Measurements from ENCODE around the gene ADAM12. TPM values are rescaled to one million over a fixed set of nuclear protein-coding genes. Genes with fewer than 3 reads are reported as not detected.

Gene ADAM12
- total RNA-seq, 1 donor from 2014 or later = 0.98 TPM

- ATAC-seq = peak; percentile 46
- no peaks in the 10 kb centered on the region for H3K4me1 ChIP-seq
- H3K4me3 ChIP-seq = no peak overlapping the region
- no peaks in the 10 kb centered on the region for H3K27me3 ChIP-seq
- no peak for DNase-seq
- H3K9me3 ChIP-seq = no peaks in the 10 kb centered on the region
- TF ChIP-seq CTCF (IDR thresholded peaks at IDR 0.05) = no peak
- intact Hi-C loops (cut with DNase I) = no loop called here
- H3K27ac ChIP-seq = no peak overlapping the region
- H3K36me3 ChIP-seq = no peaks in the 10 kb centered on the region
Measured at GRCh38 chr10:126092366-126093215, 295.7 kb downstream of the ADAM12 start.

DNA sequence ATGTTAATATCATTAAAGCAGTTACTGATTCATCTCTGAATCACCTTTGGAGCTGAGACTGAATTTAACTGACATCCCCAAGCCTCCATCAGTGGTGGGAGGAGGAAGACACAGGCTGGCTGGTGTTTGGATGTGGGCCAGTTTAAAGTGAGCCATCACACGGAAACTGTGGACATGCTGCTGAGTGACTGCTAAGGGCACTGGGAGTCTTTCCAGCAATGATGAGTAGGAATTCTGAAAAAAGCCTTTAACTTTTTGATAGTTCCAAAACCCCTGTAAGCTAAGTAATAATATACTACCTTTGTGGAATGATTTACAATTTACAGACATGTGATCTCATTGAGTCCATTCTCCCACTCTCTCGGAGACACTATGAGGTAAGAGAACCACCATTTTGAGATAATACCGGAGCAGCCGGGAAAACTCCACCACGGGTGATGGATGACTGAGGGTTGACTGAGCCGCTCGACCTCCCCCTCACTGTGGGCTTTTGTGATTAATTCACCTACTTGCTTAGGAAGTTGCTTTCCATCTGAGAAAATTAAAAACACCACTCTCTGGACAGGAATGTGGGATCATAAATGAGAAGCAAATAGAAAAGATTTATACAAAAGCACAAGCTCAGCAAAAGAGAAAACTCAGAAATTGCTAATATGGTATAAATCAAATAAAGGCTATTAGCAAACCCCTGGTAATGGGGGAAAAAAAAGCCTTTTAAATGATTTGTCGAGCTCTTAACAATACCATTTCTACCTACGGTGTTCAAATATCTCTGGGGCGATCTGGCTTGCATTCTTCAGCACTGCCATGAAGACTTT lies 297.2 kb downstream of the ADAM12 start:
- intact Hi-C loops (cut with DNase I) = no loop called here
- ATAC-seq = no peak

GRCh38 chr10:126090443-126090842 lies 297.8 kb downstream of the ADAM12 start:
- no peak for TF ChIP-seq CTCF (IDR thresholded peaks at IDR 0.05)
- intact Hi-C loops (cut with DNase I) = no loop called here
- no peak for DNase-seq
- Histone ChIP-seq H3K27me3 (no peaks in the 10 kb centered on the region), H3K36me3 (no peaks in the 10 kb centered on the region), H3K4me3 (no peak overlapping the region), H3K27ac (no peak overlapping the region), H3K4me1 (no peaks in the 10 kb centered on the region), H3K9me3 (no peaks in the 10 kb centered on the region)
- no peak for ATAC-seq

More for the DNA sequence above, 297.2 kb downstream of the ADAM12 start:
- TF ChIP-seq CTCF (IDR thresholded peaks at IDR 0.05) = no peak
- H3K9me3 ChIP-seq = no peaks in the 10 kb centered on the region
- H3K27me3 ChIP-seq = no peaks in the 10 kb centered on the region
- H3K36me3 ChIP-seq = no peaks in the 10 kb centered on the region
- no peak for DNase-seq
- H3K4me1 ChIP-seq = no peaks in the 10 kb centered on the region
- no peak overlapping the region for H3K27ac ChIP-seq
- H3K4me3 ChIP-seq = no peak overlapping the region

DNA sequence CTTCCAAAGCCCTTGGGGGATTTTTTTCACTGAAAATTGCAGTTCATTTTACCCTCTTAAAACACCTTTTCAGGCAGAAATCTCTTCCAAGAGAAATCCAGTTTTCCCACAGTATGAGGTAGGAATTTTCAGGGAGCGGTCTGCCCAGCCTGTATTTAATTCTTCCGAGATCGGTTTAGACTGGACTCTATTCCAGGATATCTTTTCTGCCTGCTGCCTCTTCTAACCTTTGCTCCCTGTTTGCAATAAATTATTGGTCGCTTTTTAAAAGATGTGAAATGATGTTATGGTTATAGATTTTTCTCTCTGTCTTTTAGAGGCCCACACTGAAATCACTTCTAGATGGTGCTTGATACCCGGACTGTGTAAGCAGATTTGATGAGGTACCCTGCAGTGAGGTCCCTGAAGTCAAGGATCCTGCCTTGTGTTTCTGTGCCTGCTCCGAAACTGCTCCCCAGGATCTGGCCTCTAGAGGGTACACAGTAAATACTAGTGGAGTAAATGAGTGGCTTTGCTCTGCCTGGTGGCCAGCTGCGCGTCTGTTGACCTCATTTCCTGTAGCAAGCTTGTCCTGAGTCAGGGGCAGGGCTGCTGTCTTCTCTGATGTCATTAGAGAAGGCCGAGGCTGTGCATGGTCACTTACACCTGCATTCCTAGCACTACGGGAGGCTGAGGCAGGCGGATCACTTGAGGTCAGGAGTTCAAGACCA lies 300.3 kb downstream of the ADAM12 start:
- DNase-seq = no peak

More for the DNA sequence above, 300.3 kb downstream of the ADAM12 start:
- no peak overlapping the region for H3K4me3 ChIP-seq
- no peak overlapping the region for H3K27ac ChIP-seq
- intact Hi-C loops (cut with DNase I) = no loop called here
- TF ChIP-seq CTCF (IDR thresholded peaks at IDR 0.05) = no peak
- ATAC-seq = no peak
- no peaks in the 10 kb centered on the region for H3K36me3 ChIP-seq
- no peaks in the 10 kb centered on the region for H3K4me1 ChIP-seq
- H3K27me3 ChIP-seq = no peaks in the 10 kb centered on the region
- H3K9me3 ChIP-seq = no peaks in the 10 kb centered on the region

All from upper lobe of right lung (tissue), 1 donor.